Middle frontal gyrus (tissue), 1 donor: ENCODE results near the gene TBC1D5.

Experiments used
- DNase-seq: peaks from one replicate; pipeline ENCODE4 v3.0.0-alpha.2; 2015; ENCODE audit warnings: low spot score; ENCODE audit errors: extremely low spot score

Gene TBC1D5

GRCh38 chr3:17489139-17489538 lies 253.3 kb downstream of the TBC1D5 start:
- DNase-seq = no peak

- no peak for DNase-seq
Observed at GRCh38 chr3:17481116-17481515, 261.3 kb downstream of the TBC1D5 start.

GRCh38 chr3:17479681-17480405 lies 262.6 kb downstream of the TBC1D5 start:
- DNase-seq = no peak

GRCh38 chr3:17478673-17479072 lies 263.8 kb downstream of the TBC1D5 start:
- no peak for DNase-seq

- no peak for DNase-seq
Observed at GRCh38 chr3:17473761-17474160, 268.7 kb downstream of the TBC1D5 start.

- no peak for DNase-seq
Observed at GRCh38 chr3:17469954-17470353, 272.5 kb downstream of the TBC1D5 start.

- DNase-seq = no peak
Observed at GRCh38 chr3:17469520-17469919, 272.9 kb downstream of the TBC1D5 start.

GRCh38 chr3:17466028-17466427 lies 276.4 kb downstream of the TBC1D5 start:
- DNase-seq = no peak

- DNase-seq = no peak
Observed at GRCh38 chr3:17459470-17459993, 282.9 kb downstream of the TBC1D5 start.

GRCh38 chr3:17456650-17457049 lies 285.8 kb downstream of the TBC1D5 start:
- no peak for DNase-seq

- DNase-seq = no peak
Observed at GRCh38 chr3:17456046-17456445, 286.4 kb downstream of the TBC1D5 start.

- DNase-seq = no peak
Observed at GRCh38 chr3:17444865-17445264, 297.6 kb downstream of the TBC1D5 start.

GRCh38 chr3:17443142-17443541 lies 299.3 kb downstream of the TBC1D5 start:
- DNase-seq = no peak

- no peak for DNase-seq
Observed at GRCh38 chr3:17442332-17443049, 299.9 kb downstream of the TBC1D5 start.

- DNase-seq = no peak
Observed at GRCh38 chr3:17433876-17434275, 308.6 kb downstream of the TBC1D5 start.

GRCh38 chr3:17432236-17432635 lies 310.2 kb downstream of the TBC1D5 start:
- DNase-seq = no peak

- DNase-seq = no peak
Observed at GRCh38 chr3:17431484-17432045, 310.9 kb downstream of the TBC1D5 start.

GRCh38 chr3:17431004-17431403 lies 311.4 kb downstream of the TBC1D5 start:
- no peak for DNase-seq

- DNase-seq = no peak
Observed at GRCh38 chr3:17430582-17430981, 311.8 kb downstream of the TBC1D5 start.

- no peak for DNase-seq
Observed at GRCh38 chr3:17423786-17424536, 318.5 kb downstream of the TBC1D5 start.

- DNase-seq = no peak
Observed at GRCh38 chr3:17422636-17423035, 319.8 kb downstream of the TBC1D5 start.

GRCh38 chr3:17420668-17421067 lies 321.8 kb downstream of the TBC1D5 start:
- DNase-seq = no peak
